Nephron progenitor cell (in vitro differentiated cells): ENCODE measurements around the gene EVA1A.
"Not testable (repeated sequence)": the region's sequence is repeated elsewhere in the genome, so short reads cannot be mapped to it uniquely, and the experiment has no call there.

Source experiments
- DNase-seq: peaks from one replicate; pipeline ENCODE4 v3.0.0; 2021
- H3K27ac Mint-ChIP-seq: 2 replicates; pipeline ENCODE4 v1.8.0; 2021; ENCODE audit warnings: mild to moderate bottlenecking, moderate library complexity, mixed read lengths
- H3K27me3 Mint-ChIP-seq: 2 replicates; pipeline ENCODE4 v1.8.0; 2021; ENCODE audit warnings: mild to moderate bottlenecking, low read depth, mixed read lengths; ENCODE audit not compliant: poor library complexity
- H3K36me3 Mint-ChIP-seq: 2 replicates; pipeline ENCODE4 v1.8.0; 2021; ENCODE audit warnings: low read depth, mixed read lengths
- H3K4me1 Mint-ChIP-seq: 2 replicates; pipeline ENCODE4 v1.8.0; 2021; ENCODE audit warnings: mixed read lengths
- H3K4me3 Mint-ChIP-seq: 2 replicates; pipeline ENCODE4 v1.8.0; 2021; ENCODE audit warnings: mild to moderate bottlenecking, moderate library complexity, mixed read lengths
- H3K9me3 Mint-ChIP-seq: 2 replicates; pipeline ENCODE4 v1.8.0; 2021; ENCODE audit warnings: mild to moderate bottlenecking, moderate library complexity, mixed read lengths
- TF ChIP-seq, protein P1 (sequence below): fragments of 200-600 bp; sonication (generic); IDR thresholded peaks from 2 replicates; pipeline ENCODE4 v1.5.0; 2021; ENCODE audit warnings: antibody characterized with exemption

EVA1A gene

DNA sequence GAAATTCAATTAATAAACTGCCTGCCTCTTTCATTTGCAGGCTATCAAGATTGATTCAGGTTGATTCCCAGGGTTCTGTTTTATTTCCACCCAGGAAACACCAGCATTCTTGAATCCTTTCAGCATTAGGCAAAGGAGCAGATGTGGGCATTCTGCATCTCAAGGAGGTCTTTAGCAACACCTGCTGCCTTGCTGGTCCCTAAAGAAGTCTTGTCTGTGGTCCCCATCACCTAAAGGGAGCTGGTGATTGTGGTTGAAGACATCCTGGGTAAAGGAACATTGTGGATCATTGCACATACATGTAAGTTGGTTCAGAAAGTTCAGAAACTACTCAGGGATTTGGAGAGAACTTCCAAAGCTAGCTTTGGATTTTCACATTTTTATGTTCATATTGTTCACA, 78.3 kb downstream of the EVA1A start:
- Mint-ChIP-seq H3K27ac (no peak overlapping the region), H3K4me1 (peaks cover 2% of the 10 kb centered on the region), H3K4me3 (no peak overlapping the region), H3K27me3 (no peaks in the 10 kb centered on the region), H3K9me3 (peaks cover 6% of the 10 kb centered on the region), H3K36me3 (peaks cover 4% of the 10 kb centered on the region)
- TF ChIP-seq, protein P1, sequence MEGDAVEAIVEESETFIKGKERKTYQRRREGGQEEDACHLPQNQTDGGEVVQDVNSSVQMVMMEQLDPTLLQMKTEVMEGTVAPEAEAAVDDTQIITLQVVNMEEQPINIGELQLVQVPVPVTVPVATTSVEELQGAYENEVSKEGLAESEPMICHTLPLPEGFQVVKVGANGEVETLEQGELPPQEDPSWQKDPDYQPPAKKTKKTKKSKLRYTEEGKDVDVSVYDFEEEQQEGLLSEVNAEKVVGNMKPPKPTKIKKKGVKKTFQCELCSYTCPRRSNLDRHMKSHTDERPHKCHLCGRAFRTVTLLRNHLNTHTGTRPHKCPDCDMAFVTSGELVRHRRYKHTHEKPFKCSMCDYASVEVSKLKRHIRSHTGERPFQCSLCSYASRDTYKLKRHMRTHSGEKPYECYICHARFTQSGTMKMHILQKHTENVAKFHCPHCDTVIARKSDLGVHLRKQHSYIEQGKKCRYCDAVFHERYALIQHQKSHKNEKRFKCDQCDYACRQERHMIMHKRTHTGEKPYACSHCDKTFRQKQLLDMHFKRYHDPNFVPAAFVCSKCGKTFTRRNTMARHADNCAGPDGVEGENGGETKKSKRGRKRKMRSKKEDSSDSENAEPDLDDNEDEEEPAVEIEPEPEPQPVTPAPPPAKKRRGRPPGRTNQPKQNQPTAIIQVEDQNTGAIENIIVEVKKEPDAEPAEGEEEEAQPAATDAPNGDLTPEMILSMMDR: no peak
- DNase-seq: no peak

DNA sequence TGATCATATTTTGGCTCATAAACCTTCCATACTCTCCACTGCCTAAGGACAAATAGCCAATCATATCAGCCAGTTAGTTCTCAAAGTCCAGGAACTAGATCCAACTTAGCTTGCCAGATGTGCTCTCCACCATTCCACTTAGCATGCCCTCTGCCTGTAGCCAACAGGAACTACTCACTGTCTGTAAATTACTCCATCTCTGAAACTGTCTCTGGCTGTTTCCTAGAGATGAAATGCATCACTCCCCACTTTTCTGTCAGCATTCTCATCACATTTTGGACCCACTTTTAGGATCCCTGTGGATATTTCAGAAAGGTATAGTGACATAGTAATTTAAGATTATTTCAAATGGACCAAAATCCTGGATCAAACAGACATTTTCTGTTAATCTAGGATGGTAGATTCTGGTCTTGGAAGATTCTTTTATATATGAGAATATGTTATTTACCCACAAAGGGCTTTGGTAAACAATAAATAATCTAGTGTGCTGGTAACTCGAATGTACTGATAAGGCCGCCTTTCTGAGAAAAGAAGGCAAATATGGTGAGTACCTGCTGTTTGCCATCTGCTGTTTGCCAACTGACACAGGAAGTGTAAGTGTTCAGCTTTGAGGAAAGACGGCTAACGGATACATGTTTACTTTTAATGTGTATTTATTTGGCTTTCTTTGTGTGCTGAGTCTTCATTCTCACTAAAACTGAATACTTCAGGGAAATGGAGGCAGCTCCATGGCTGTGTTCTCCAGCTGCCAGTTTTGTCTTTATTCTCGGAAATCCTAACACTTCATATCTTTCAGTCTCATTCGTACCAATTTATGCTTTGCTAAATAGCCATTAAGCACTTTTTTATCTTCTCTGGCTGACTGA, 79.5 kb downstream of the EVA1A start:
- Mint-ChIP-seq H3K4me3 (no peak overlapping the region), H3K27me3 (no peaks in the 10 kb centered on the region)
- no peak for DNase-seq

GRCh38 chr2:75477696-75478095, 83.0 kb downstream of the EVA1A start:
- not testable (repeated sequence) for H3K4me3 Mint-ChIP-seq, H3K27me3 Mint-ChIP-seq, DNase-seq, H3K27ac Mint-ChIP-seq, H3K9me3 Mint-ChIP-seq, H3K36me3 Mint-ChIP-seq
- peaks cover 24% of the 10 kb centered on the region for H3K4me1 Mint-ChIP-seq

More for the DNA sequence above, 79.5 kb downstream of the EVA1A start:
- TF ChIP-seq, protein P1: no peak
- no peaks in the 10 kb centered on the region for H3K36me3 Mint-ChIP-seq
- H3K27ac Mint-ChIP-seq: no peak overlapping the region
- H3K9me3 Mint-ChIP-seq: no peaks in the 10 kb centered on the region
- peaks cover 13% of the 10 kb centered on the region for H3K4me1 Mint-ChIP-seq

- Mint-ChIP-seq H3K27me3 (peaks cover 3% of the 10 kb centered on the region), H3K4me1 (peaks cover 24% of the 10 kb centered on the region), H3K36me3 (no peaks in the 10 kb centered on the region), H3K9me3 (no peaks in the 10 kb centered on the region), H3K27ac (no peak overlapping the region), H3K4me3 (no peak overlapping the region)
- no peak for DNase-seq
- TF ChIP-seq, protein P1: no peak
Observed at GRCh38 chr2:75476761-75477160, 84.0 kb downstream of the EVA1A start.

GRCh38 chr2:75475976-75476375, 84.8 kb downstream of the EVA1A start:
- TF ChIP-seq, protein P1: no peak
- H3K9me3 Mint-ChIP-seq: no peaks in the 10 kb centered on the region
- H3K27ac Mint-ChIP-seq: no peak overlapping the region
- no peak overlapping the region for H3K4me3 Mint-ChIP-seq
- H3K4me1 Mint-ChIP-seq: peaks cover 24% of the 10 kb centered on the region
- DNase-seq: no peak
- peaks cover 3% of the 10 kb centered on the region for H3K27me3 Mint-ChIP-seq
- H3K36me3 Mint-ChIP-seq: no peaks in the 10 kb centered on the region

DNA sequence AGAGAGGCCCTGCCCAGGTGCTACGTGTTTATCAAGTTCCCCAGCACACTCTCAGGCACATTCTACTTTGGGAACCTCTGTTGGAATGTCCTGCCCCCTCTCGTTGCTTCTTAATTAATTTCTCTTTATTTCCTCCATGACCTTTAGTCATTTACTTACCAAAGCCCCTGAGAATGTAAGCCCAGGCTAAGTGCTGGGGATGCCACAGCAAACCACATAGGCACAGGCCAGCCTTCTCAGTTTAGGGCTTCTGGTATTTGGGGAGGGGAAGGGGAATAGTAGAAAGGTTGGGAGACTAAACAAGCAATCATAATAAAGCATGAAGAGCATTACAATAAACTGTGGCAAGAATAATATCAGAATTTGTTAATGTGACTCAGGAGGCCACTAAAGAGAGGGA, 85.7 kb downstream of the EVA1A start:
- H3K4me3 Mint-ChIP-seq: no peak overlapping the region
- no peaks in the 10 kb centered on the region for H3K9me3 Mint-ChIP-seq
- peaks cover 3% of the 10 kb centered on the region for H3K27me3 Mint-ChIP-seq
- H3K36me3 Mint-ChIP-seq: no peaks in the 10 kb centered on the region
- peaks cover 24% of the 10 kb centered on the region for H3K4me1 Mint-ChIP-seq
- TF ChIP-seq, protein P1: no peak
- H3K27ac Mint-ChIP-seq: no peak overlapping the region
- DNase-seq: no peak
